NB4 (cell line): ENCODE measurements around the gene PDE7B.

Source experiments
- CTCF ChIP-seq: IDR thresholded peaks from one replicate; pipeline ENCODE4 v1.5.1; 2012; ENCODE audit warnings: low read depth, low read length
- MAX ChIP-seq: IDR thresholded peaks from 2 replicates; pipeline ENCODE4 v1.6.1; 2011; ENCODE audit warnings: low read depth, low read length
- MYC ChIP-seq: IDR thresholded peaks from 2 replicates; pipeline ENCODE4 v1.6.1; 2011; ENCODE audit warnings: low read depth, low read length
- POLR2A ChIP-seq: IDR thresholded peaks from 2 replicates; pipeline ENCODE4 v1.6.1; 2011; ENCODE audit warnings: mild to moderate bottlenecking; ENCODE audit not compliant: insufficient read length; ENCODE audit errors: extremely low read depth

GRCh38 chr6:136039185-136039584, 187.7 kb downstream of the PDE7B start:
- TF ChIP-seq CTCF (no peak), MAX (no peak), POLR2A (no peak), MYC (no peak)
